GM21723 (cell line): ENCODE results near the gene MED9.

Source experiments
- ATAC-seq: cut with Tn5 transposase; IDR thresholded peaks from one replicate; pipeline ENCODE4 v1.9.1; 2021; ENCODE audit warnings: mild to moderate bottlenecking, moderate library complexity; ENCODE audit not compliant: unreplicated experiment

The MED9 gene

GRCh38 chr17:17487998-17488397 is 11.2 kb downstream of the MED9 start:
- no peak for ATAC-seq

- ATAC-seq: no peak
Observed at GRCh38 chr17:17491031-17491471, 14.3 kb downstream of the MED9 start.

- ATAC-seq: no peak
Observed at GRCh38 chr17:17491546-17491988, 14.8 kb downstream of the MED9 start.

- no peak for ATAC-seq
Observed at GRCh38 chr17:17492085-17492484, 15.3 kb downstream of the MED9 start.

- ATAC-seq: no peak
Observed at GRCh38 chr17:17492571-17492970, 15.8 kb downstream of the MED9 start.

GRCh38 chr17:17493249-17493985 is 16.6 kb downstream of the MED9 start:
- no peak for ATAC-seq

GRCh38 chr17:17493986-17494466 is 17.2 kb downstream of the MED9 start:
- ATAC-seq: no peak

GRCh38 chr17:17494499-17494869 is 17.7 kb downstream of the MED9 start:
- ATAC-seq: no peak

- no peak for ATAC-seq
Observed at GRCh38 chr17:17494870-17495535, 18.2 kb downstream of the MED9 start.

GRCh38 chr17:17495536-17496188 is 18.9 kb downstream of the MED9 start:
- ATAC-seq: no peak

- ATAC-seq: peak; percentile 76
Observed at GRCh38 chr17:17496189-17497064, 19.6 kb downstream of the MED9 start, which contains the start of gene RASD1. RASD1 (minus strand) TSS chr17:17496395; CDS start chr17:17496181, 214 bp downstream.

- ATAC-seq: no peak
Observed at GRCh38 chr17:17497065-17497844, 20.5 kb downstream of the MED9 start.

- no peak for ATAC-seq
Observed at GRCh38 chr17:17497845-17498520, 21.2 kb downstream of the MED9 start.

- ATAC-seq: no peak
Observed at GRCh38 chr17:17498606-17499301, 22.0 kb downstream of the MED9 start.

- ATAC-seq: no peak
Observed at GRCh38 chr17:17499402-17500145, 22.8 kb downstream of the MED9 start.

GRCh38 chr17:17500999-17501605 is 24.3 kb downstream of the MED9 start:
- ATAC-seq: no peak

GRCh38 chr17:17502741-17503565 is 26.2 kb downstream of the MED9 start:
- ATAC-seq: no peak
